GM18517 (cell line): Measurements from ENCODE around the gene ZG16B.

ENCODE experiments used
- ATAC-seq: cut with Tn5 transposase; IDR thresholded peaks from one replicate; pipeline ENCODE4 v1.9.1; 2021; ENCODE audit warnings: mild to moderate bottlenecking, moderate library complexity; ENCODE audit not compliant: unreplicated experiment

Gene ZG16B

GRCh38 chr16:2842340-2843000, 12.4 kb downstream of the ZG16B start:
- ATAC-seq = no peak

- ATAC-seq = no peak
Measured at GRCh38 chr16:2843526-2843925, 13.4 kb downstream of the ZG16B start.

GRCh38 chr16:2845116-2845515, 15.0 kb downstream of the ZG16B start:
- no peak for ATAC-seq

GRCh38 chr16:2846511-2847310, 16.6 kb downstream of the ZG16B start:
- no peak for ATAC-seq

GRCh38 chr16:2848933-2849725, 19.0 kb downstream of the ZG16B start:
- ATAC-seq = no peak

- ATAC-seq = no peak
Measured at GRCh38 chr16:2852003-2852730, 22.1 kb downstream of the ZG16B start.

GRCh38 chr16:2852731-2853507, 22.8 kb downstream of the ZG16B start:
- no peak for ATAC-seq

- no peak for ATAC-seq
Measured at GRCh38 chr16:2853531-2854073, 23.5 kb downstream of the ZG16B start.

GRCh38 chr16:2854700-2855309, 24.7 kb downstream of the ZG16B start:
- ATAC-seq = no peak

- no peak for ATAC-seq
Measured at GRCh38 chr16:2855536-2855935, 25.4 kb downstream of the ZG16B start.

GRCh38 chr16:2856061-2856670, 26.1 kb downstream of the ZG16B start:
- ATAC-seq = no peak

- ATAC-seq = no peak
Measured at GRCh38 chr16:2856686-2857450, 26.8 kb downstream of the ZG16B start.

- no peak for ATAC-seq
Measured at GRCh38 chr16:2857451-2858244, 27.5 kb downstream of the ZG16B start, which contains the start of gene PRSS22. PRSS22 (minus strand) TSS chr16:2858170; CDS start chr16:2858104, 66 bp downstream.

GRCh38 chr16:2858245-2859025, 28.3 kb downstream of the ZG16B start:
- ATAC-seq = no peak

- no peak for ATAC-seq
Measured at GRCh38 chr16:2859686-2860265, 29.7 kb downstream of the ZG16B start.
